Measurements from ENCODE around the gene EYS. TPM values are rescaled to one million over a fixed set of nuclear protein-coding genes. Genes with fewer than 3 reads are reported as not detected.

EYS gene
- total RNA-seq, 1 experiment from 2014 or later: not detected

GRCh38 chr6:64220801-64221200 lies 1486.2 kb downstream of the EYS start:
- ATAC-seq: no peak
- H3K27ac ChIP-seq (ENCODE audit: low read depth, low read length): no peak overlapping the region
- H3K36me3 ChIP-seq (ENCODE audit: control insufficient read depth in 1 of 2, insufficient read depth in 2 of 2, low read length in 2 of 2): no peaks in the 10 kb centered on the region
- H3K9me3 ChIP-seq (ENCODE audit: control insufficient read depth in 1 of 2, insufficient read depth in 1 of 2, low read depth in 1 of 2, low read length in 2 of 2): peaks cover 0 to 8% of the 10 kb centered on the region in 2 experiments; a peak in 2 of 4 replicates
- H4K20me1 ChIP-seq (ENCODE audit: insufficient read depth): no peaks in the 10 kb centered on the region; the same call in 1 of the 2 replicates
- POLR2A ChIA-PET: no interaction called here
- no peaks in the 10 kb centered on the region for H3K27me3 ChIP-seq (ENCODE audit: insufficient read depth, low read length)
- no TSS peak for BruUV-seq (replicated peaks)
- no peak overlapping the region for H2AFZ ChIP-seq (ENCODE audit: low read depth, low read length, poor library complexity, severe bottlenecking)
- H3K9me2 ChIP-seq (ENCODE audit: insufficient read depth): no peaks in the 10 kb centered on the region
- TF ChIP-seq REST (IDR thresholded peaks at IDR 0.05; ENCODE audit: low read depth) (no peak), RAD21 (IDR thresholded peaks at IDR 0.05; ENCODE audit: low read depth) (no peak), SRF (IDR thresholded peaks at IDR 0.05; ENCODE audit: low read depth) (no peak), ATF3 (IDR thresholded peaks at IDR 0.05) (no peak), EZH2 (IDR thresholded peaks at IDR 0.05) (no peak), ZNF274 (IDR thresholded peaks at IDR 0.05; ENCODE audit: low read depth, low read length) (no peak), CEBPB (IDR thresholded peaks at IDR 0.05; ENCODE audit: low read depth) (no peak), EZH2phosphoT487 (IDR thresholded peaks at IDR 0.05; ENCODE audit: borderline replicate concordance) (no peak), ZBTB33 (IDR thresholded peaks at IDR 0.05; ENCODE audit: extremely low read depth, insufficient replicate concordance, low read length) (no peak), CTCF (IDR thresholded peaks at IDR 0.05 in 2 of 3, conservative IDR thresholded peaks at IDR 0.05 in 1 of 3; ENCODE audit: borderline replicate concordance in 1 of 3, insufficient read depth in 1 of 3, low read depth in 2 of 3, low read length in 2 of 3) (no peak), EGR1 (IDR thresholded peaks at IDR 0.05; ENCODE audit: low read depth) (no peak), JUND (IDR thresholded peaks at IDR 0.05) (no peak), YY1 (IDR thresholded peaks at IDR 0.05; ENCODE audit: extremely low read depth, insufficient replicate concordance, low read depth, low read length) (no peak), CBX3 (IDR thresholded peaks at IDR 0.05; ENCODE audit: low read depth) (no peak), ZFX (IDR thresholded peaks at IDR 0.05) (no peak), SP1 (IDR thresholded peaks at IDR 0.05; ENCODE audit: low read depth) (no peak), SIN3A (IDR thresholded peaks at IDR 0.05; ENCODE audit: low read depth) (no peak)
- intact Hi-C loops (cut with micrococcal nuclease): no loop called here
- CTCF ChIA-PET: no interaction called here
- H3K9ac ChIP-seq (ENCODE audit: low read length): no peak overlapping the region
- no peak for DNase-seq (ENCODE audit: low read depth, low spot score)
- no peak overlapping the region for H3K4me2 ChIP-seq (ENCODE audit: low read length)
- H3K4me1 ChIP-seq (ENCODE audit: control insufficient read depth in 1 of 2, insufficient read depth in 2 of 2, low read length in 2 of 2): no peaks in the 10 kb centered on the region
- RAD21 ChIA-PET (ENCODE audit: low non-redundant PET in 1 of 2, low total read pairs in 2 of 2, uncharacterized antibody in 2 of 2, unreplicated experiment in 2 of 2): no interaction called here
- no peaks in the 10 kb centered on the region for H3K79me2 ChIP-seq (ENCODE audit: insufficient read depth, low read length)
- H3K4me3 ChIP-seq (replicated peaks in 1 of 2; ENCODE audit: low read depth in 1 of 2, low read length in 2 of 2): no peak overlapping the region
